HepG2 (cell line): Measurements from ENCODE around the gene HEY2. TPM values are rescaled to one million over a fixed set of nuclear protein-coding genes. Genes with fewer than 3 reads are reported as not detected.
A peak's percentile ranks its signal among the peaks of the same experiment; 100 is the strongest.

Experiments
- CBX5 ChIP-seq: sonication (generic); formaldehyde crosslinking; IDR thresholded peaks from 2 replicates; pipeline ENCODE4 v1.4.0; 2020; ENCODE audit warnings: missing genetic modification reagents, borderline replicate concordance
- DMAP1 ChIP-seq: IDR thresholded peaks from 2 replicates; pipeline ENCODE4 v1.6.1; 2016
- FOXJ3 ChIP-seq: sonication (generic); formaldehyde crosslinking; IDR thresholded peaks from 2 replicates; pipeline ENCODE4 v1.4.0; 2020; ENCODE audit warnings: missing genetic modification reagents, mild to moderate bottlenecking, borderline replicate concordance
- HNRNPLL ChIP-seq: fragments of 200-400 bp; formaldehyde crosslinking; IDR thresholded peaks from 2 replicates; pipeline ENCODE4 v1.6.1; 2017; ENCODE audit warnings: mild to moderate bottlenecking, low read depth, low read length; ENCODE audit not compliant: poor library complexity, severe bottlenecking
- PTBP1 ChIP-seq: fragments of 200-400 bp; formaldehyde crosslinking; IDR thresholded peaks from 2 replicates; pipeline ENCODE4 v1.6.1; 2018; ENCODE audit warnings: low read length, low read depth; ENCODE audit not compliant: poor library complexity, severe bottlenecking
- RAD21 ChIP-seq: fragments of 450-650 bp; formaldehyde crosslinking; IDR thresholded peaks from 2 replicates; pipeline ENCODE4 v1.5.0; 2020; ENCODE audit warnings: mild to moderate bottlenecking
- REL ChIP-seq: sonication (generic); formaldehyde crosslinking; conservative IDR thresholded peaks from 2 replicates; pipeline ENCODE4 v1.8.0; 2022; ENCODE audit warnings: mild to moderate bottlenecking, missing genetic modification reagents, moderate library complexity
- RFX5 ChIP-seq: IDR thresholded peaks from 2 replicates; pipeline ENCODE4 v1.6.1; 2011; ENCODE audit warnings: low read depth, low read length, improper control_type of control experiment
- SIX1 ChIP-seq: sonication (generic); formaldehyde crosslinking; IDR thresholded peaks from 2 replicates; pipeline ENCODE4 v1.4.0; 2020; ENCODE audit warnings: missing genetic modification reagents, borderline replicate concordance
- SMARCC2 ChIP-seq: fragments of 450-650 bp; IDR thresholded peaks from 2 replicates; pipeline ENCODE4 v1.6.1; 2017; ENCODE audit warnings: antibody characterized with exemption, mild to moderate bottlenecking
- SNAPC2 ChIP-seq: sonication (generic); formaldehyde crosslinking; IDR thresholded peaks from 2 replicates; pipeline ENCODE4 v1.8.1; 2022; ENCODE audit warnings: mild to moderate bottlenecking, missing genetic modification reagents
- STAG1 ChIP-seq: sonication (generic); formaldehyde crosslinking; IDR thresholded peaks from 2 replicates; pipeline ENCODE4 v1.4.0; 2020; ENCODE audit warnings: missing genetic modification reagents
- YEATS2 ChIP-seq: sonication (generic); formaldehyde crosslinking; IDR thresholded peaks from 2 replicates; pipeline ENCODE4 v1.4.0; 2020; ENCODE audit warnings: missing genetic modification reagents, borderline replicate concordance
- ZFAT ChIP-seq: sonication (generic); formaldehyde crosslinking; conservative IDR thresholded peaks from 2 replicates; pipeline ENCODE4 v1.8.1; 2023; ENCODE audit warnings: missing genetic modification reagents, inconsistent platforms
- ZNF3 ChIP-seq: IDR thresholded peaks from 2 replicates; pipeline ENCODE4 v1.7.0; 2017; ENCODE audit warnings: inconsistent platforms
- ZNF557 ChIP-seq: sonication (generic); formaldehyde crosslinking; IDR thresholded peaks from 2 replicates; pipeline ENCODE4 v1.4.0; 2020; ENCODE audit warnings: missing genetic modification reagents
- ZNF614 ChIP-seq: IDR thresholded peaks from 2 replicates; pipeline ENCODE4 v1.6.1; 2018; ENCODE audit warnings: missing biosample characterization, missing genetic modification reagents, inconsistent platforms, borderline replicate concordance
- ZSCAN31 ChIP-seq: sonication (generic); formaldehyde crosslinking; IDR thresholded peaks from 2 replicates; pipeline ENCODE4 v1.5.0; 2020; ENCODE audit warnings: low read depth, mild to moderate bottlenecking, missing genetic modification reagents
- polyA plus RNA-seq, 8 experiments: library from polyadenylated mRNA; depleted of rRNA in 3 of 8; stranded (reverse) in 7 of 8; unstranded in 1 of 8; fragments of >200 nt; fragmentation: Illumina TruSeq in 4 of 8; extraction: Trizol in 4 of 8; gene quantifications; 2 replicates each; pipeline versions ENCODE4 v1.2.1 to v1.2.3, GENCODE V29; 2011 to 2016; ENCODE audit warnings: low read depth in 4 of 8, missing spikeins in 1 of 8, mixed read lengths in 1 of 8; ENCODE audit not compliant: insufficient read depth in 1 of 8
- total RNA-seq, 5 experiments: library from RNA; depleted of rRNA; stranded (reverse); fragments of >200 nt; fragmentation: Illumina TruSeq; extraction: Trizol; gene quantifications; 2 replicates each; pipeline ENCODE4 v1.2.3, GENCODE V29; 2016; ENCODE audit warnings: low read depth in 1 of 5
- TF ChIP-seq, protein P1 (sequence below): sonication (generic); formaldehyde crosslinking; IDR thresholded peaks from 2 replicates; pipeline ENCODE4 v1.4.0; 2020; ENCODE audit warnings: missing genetic modification reagents
- TF ChIP-seq, protein P2 (sequence below): sonication (generic); formaldehyde crosslinking; conservative IDR thresholded peaks from 2 replicates; pipeline ENCODE4 v1.8.0; 2022; ENCODE audit warnings: low read depth, missing genetic modification reagents
- TF ChIP-seq, protein P3 (sequence below), 2 experiments: fragments of 450-650 bp in 1 of 2; sonication (generic) in 1 of 2; formaldehyde crosslinking; IDR thresholded peaks; 2 replicates each; pipeline versions ENCODE4 v1.5.0 to v1.8.0; 2020 to 2022; ENCODE audit warnings: mild to moderate bottlenecking in 1 of 2, missing genetic modification reagents in 1 of 2
- TF ChIP-seq, protein P4 (sequence below): sonication (generic); formaldehyde crosslinking; IDR thresholded peaks from 2 replicates; pipeline ENCODE4 v1.4.0; 2020; ENCODE audit warnings: mild to moderate bottlenecking, missing genetic modification reagents

HEY2 gene
- total and polyA plus RNA-seq, 2 of the 13 experiments (the other 11 are each of a cell fraction or from before 2014, with no cell fraction given): 0.04 TPM

DNA sequence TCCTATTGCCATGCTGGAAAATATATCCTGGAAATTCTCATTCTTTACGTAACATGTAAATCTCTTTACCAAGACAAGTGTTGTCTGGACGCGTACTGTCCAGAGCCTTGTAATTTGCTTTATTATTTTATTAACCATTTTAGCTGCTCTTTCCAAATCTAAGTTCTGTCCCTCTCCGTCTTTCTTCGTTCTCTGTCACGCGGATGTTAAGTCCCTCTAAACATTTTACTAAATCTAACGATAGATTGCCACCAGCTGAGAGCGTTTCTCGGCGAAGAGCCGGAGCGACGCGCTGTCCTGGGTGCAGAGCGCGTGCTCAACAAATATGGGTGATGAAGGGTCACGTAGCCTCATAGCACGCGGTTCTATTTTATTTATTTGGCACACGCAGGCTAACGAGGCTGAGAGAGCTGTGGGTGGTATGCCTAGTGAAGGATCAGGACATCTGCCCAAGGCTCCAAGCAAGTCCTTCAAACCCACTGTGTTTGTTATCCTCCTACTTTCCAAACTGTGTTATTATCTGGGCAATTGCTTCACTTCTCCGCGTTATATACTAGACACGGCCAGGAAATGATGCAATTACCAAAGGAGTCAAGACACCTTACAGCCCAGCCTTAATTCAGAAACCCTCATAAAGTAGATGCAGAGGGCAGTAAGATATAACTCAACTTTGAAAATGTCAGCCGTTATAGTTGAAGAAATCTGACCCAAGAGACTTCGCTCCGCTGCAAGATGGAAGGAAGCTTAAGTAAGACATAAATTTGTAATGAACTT lies 31.3 kb downstream of the HEY2 start (continued):
- TF ChIP-seq, protein P1, sequence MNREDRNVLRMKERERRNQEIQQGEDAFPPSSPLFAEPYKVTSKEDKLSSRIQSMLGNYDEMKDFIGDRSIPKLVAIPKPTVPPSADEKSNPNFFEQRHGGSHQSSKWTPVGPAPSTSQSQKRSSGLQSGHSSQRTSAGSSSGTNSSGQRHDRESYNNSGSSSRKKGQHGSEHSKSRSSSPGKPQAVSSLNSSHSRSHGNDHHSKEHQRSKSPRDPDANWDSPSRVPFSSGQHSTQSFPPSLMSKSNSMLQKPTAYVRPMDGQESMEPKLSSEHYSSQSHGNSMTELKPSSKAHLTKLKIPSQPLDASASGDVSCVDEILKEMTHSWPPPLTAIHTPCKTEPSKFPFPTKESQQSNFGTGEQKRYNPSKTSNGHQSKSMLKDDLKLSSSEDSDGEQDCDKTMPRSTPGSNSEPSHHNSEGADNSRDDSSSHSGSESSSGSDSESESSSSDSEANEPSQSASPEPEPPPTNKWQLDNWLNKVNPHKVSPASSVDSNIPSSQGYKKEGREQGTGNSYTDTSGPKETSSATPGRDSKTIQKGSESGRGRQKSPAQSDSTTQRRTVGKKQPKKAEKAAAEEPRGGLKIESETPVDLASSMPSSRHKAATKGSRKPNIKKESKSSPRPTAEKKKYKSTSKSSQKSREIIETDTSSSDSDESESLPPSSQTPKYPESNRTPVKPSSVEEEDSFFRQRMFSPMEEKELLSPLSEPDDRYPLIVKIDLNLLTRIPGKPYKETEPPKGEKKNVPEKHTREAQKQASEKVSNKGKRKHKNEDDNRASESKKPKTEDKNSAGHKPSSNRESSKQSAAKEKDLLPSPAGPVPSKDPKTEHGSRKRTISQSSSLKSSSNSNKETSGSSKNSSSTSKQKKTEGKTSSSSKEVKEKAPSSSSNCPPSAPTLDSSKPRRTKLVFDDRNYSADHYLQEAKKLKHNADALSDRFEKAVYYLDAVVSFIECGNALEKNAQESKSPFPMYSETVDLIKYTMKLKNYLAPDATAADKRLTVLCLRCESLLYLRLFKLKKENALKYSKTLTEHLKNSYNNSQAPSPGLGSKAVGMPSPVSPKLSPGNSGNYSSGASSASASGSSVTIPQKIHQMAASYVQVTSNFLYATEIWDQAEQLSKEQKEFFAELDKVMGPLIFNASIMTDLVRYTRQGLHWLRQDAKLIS (CRISPR knock-in tag): no peak; the same call in 1 of the 2 replicates
- TF ChIP-seq ZSCAN31 (CRISPR knock-in tag) (peak; percentile 33; the same call in 1 of the 2 replicates), RFX5 (no peak), CBX5 (CRISPR knock-in tag) (no peak; the same call in 1 of the 2 replicates), SNAPC2 (no peak; the same call in 1 of the 2 replicates), DMAP1 (CRISPR knock-in tag) (peak; percentile 98), ZFAT (CRISPR knock-in tag) (no peak; the same call in 1 of the 2 replicates), ZNF557 (no peak), HNRNPLL (no peak), YEATS2 (CRISPR knock-in tag) (peak; percentile 54; the same call in 1 of the 2 replicates), PTBP1 (no peak), FOXJ3 (CRISPR knock-in tag) (peak; percentile 50; the same call in 1 of the 2 replicates), SIX1 (CRISPR knock-in tag) (no peak), SMARCC2 (no peak), STAG1 (CRISPR knock-in tag) (no peak), ZNF3 (CRISPR knock-in tag) (no peak), RAD21 (CRISPR knock-in tag) (no peak; the same call in 1 of the 2 replicates), REL (CRISPR knock-in tag) (no peak), ZNF614 (CRISPR knock-in tag) (no peak)
- TF ChIP-seq, protein P2, sequence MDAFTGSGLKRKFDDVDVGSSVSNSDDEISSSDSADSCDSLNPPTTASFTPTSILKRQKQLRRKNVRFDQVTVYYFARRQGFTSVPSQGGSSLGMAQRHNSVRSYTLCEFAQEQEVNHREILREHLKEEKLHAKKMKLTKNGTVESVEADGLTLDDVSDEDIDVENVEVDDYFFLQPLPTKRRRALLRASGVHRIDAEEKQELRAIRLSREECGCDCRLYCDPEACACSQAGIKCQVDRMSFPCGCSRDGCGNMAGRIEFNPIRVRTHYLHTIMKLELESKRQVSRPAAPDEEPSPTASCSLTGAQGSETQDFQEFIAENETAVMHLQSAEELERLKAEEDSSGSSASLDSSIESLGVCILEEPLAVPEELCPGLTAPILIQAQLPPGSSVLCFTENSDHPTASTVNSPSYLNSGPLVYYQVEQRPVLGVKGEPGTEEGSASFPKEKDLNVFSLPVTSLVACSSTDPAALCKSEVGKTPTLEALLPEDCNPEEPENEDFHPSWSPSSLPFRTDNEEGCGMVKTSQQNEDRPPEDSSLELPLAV (CRISPR knock-in tag): no peak
- TF ChIP-seq, protein P3, sequence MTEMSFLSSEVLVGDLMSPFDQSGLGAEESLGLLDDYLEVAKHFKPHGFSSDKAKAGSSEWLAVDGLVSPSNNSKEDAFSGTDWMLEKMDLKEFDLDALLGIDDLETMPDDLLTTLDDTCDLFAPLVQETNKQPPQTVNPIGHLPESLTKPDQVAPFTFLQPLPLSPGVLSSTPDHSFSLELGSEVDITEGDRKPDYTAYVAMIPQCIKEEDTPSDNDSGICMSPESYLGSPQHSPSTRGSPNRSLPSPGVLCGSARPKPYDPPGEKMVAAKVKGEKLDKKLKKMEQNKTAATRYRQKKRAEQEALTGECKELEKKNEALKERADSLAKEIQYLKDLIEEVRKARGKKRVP (CRISPR knock-in tag; IDR thresholded peaks at IDR 0.05): peak; percentile 61 to 100; a peak in 3 of 4 replicates
- TF ChIP-seq, protein P4, sequence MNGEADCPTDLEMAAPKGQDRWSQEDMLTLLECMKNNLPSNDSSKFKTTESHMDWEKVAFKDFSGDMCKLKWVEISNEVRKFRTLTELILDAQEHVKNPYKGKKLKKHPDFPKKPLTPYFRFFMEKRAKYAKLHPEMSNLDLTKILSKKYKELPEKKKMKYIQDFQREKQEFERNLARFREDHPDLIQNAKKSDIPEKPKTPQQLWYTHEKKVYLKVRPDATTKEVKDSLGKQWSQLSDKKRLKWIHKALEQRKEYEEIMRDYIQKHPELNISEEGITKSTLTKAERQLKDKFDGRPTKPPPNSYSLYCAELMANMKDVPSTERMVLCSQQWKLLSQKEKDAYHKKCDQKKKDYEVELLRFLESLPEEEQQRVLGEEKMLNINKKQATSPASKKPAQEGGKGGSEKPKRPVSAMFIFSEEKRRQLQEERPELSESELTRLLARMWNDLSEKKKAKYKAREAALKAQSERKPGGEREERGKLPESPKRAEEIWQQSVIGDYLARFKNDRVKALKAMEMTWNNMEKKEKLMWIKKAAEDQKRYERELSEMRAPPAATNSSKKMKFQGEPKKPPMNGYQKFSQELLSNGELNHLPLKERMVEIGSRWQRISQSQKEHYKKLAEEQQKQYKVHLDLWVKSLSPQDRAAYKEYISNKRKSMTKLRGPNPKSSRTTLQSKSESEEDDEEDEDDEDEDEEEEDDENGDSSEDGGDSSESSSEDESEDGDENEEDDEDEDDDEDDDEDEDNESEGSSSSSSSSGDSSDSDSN (CRISPR knock-in tag): peak; percentile 86
